CD4-positive, CD25-positive, alpha-beta regulatory T cell (primary cell): ENCODE data around the gene ZBTB4. TPM values are rescaled to one million over a fixed set of nuclear protein-coding genes. Genes with fewer than 3 reads are reported as not detected.
A peak's percentile ranks its signal among the peaks of the same experiment; 100 is the strongest.
"Not testable (repeated sequence)": the region's sequence is repeated elsewhere in the genome, so short reads cannot be mapped to it uniquely, and the experiment has no call there.

Experiments
- ATAC-seq, 2 donors: fragments of 150-1000 bp; cut with Tn5 transposase; one replicate each; pipeline ENCODE4 v1.10.0; 2021; ENCODE audit warnings: low read depth in 2 of 2, moderate number of reproducible peaks in 2 of 2, moderate library complexity in 1 of 2
- DNase-seq, 3 donors: peaks; one replicate each; pipeline versions ENCODE4 v3.0.0 to v3.0.0-alpha.2; 2012 to 2022; ENCODE audit warnings: mixed read lengths in 1 of 3
- H3K27ac ChIP-seq: one replicate; pipeline ENCODE4 v1.7.0; 2013; ENCODE audit warnings: mild to moderate bottlenecking, low read length; ENCODE audit not compliant: insufficient read depth, poor library complexity, severe bottlenecking
- H3K27me3 ChIP-seq: one replicate; pipeline ENCODE4 v1.7.0; 2013; ENCODE audit warnings: low read length; ENCODE audit not compliant: control insufficient read depth, insufficient read depth
- H3K36me3 ChIP-seq: one replicate; pipeline ENCODE4 v1.7.0; 2013; ENCODE audit warnings: mild to moderate bottlenecking, low read length, moderate library complexity; ENCODE audit not compliant: control insufficient read depth, insufficient read depth
- H3K4me1 ChIP-seq: 2 replicates; pipeline ENCODE4 v1.7.0; 2013; ENCODE audit warnings: mild to moderate bottlenecking, low read length; ENCODE audit not compliant: insufficient read depth, control insufficient read depth, poor library complexity, severe bottlenecking
- H3K4me3 ChIP-seq: one replicate; pipeline ENCODE4 v1.7.0; 2013; ENCODE audit warnings: low read depth, mild to moderate bottlenecking, low read length, moderate library complexity
- H3K9me3 ChIP-seq, 2 experiments: 1 replicate in 1 of 2; 2 replicates in 1 of 2; pipeline ENCODE4 v1.7.0; 2013; ENCODE audit warnings: low read length in 2 of 2, mild to moderate bottlenecking in 1 of 2, moderate library complexity in 1 of 2; ENCODE audit not compliant: control insufficient read depth in 2 of 2
- H3K27ac Mint-ChIP-seq, 3 donors: one replicate each; pipeline ENCODE4 v1.8.0; 2020 to 2022; ENCODE audit warnings: mild to moderate bottlenecking in 3 of 3, mixed read lengths in 3 of 3, moderate library complexity in 2 of 3
- H3K27me3 Mint-ChIP-seq: one replicate; pipeline ENCODE4 v1.8.0; 2022; ENCODE audit warnings: mild to moderate bottlenecking, mixed read lengths
- H3K36me3 Mint-ChIP-seq: one replicate; pipeline ENCODE4 v1.8.0; 2020; ENCODE audit warnings: mixed read lengths
- H3K4me1 Mint-ChIP-seq, 4 donors: one replicate each; pipeline ENCODE4 v1.8.0; 2020 to 2022; ENCODE audit warnings: mixed read lengths in 4 of 4, mild to moderate bottlenecking in 1 of 4
- H3K4me3 Mint-ChIP-seq, 4 donors: one replicate each; pipeline ENCODE4 v1.8.0; 2020 to 2022; ENCODE audit warnings: mild to moderate bottlenecking in 4 of 4, mixed read lengths in 4 of 4, moderate library complexity in 3 of 4
- H3K9me3 Mint-ChIP-seq, 7 donors: one replicate each; pipeline ENCODE4 v1.8.0; 2020 to 2022; ENCODE audit warnings: mixed read lengths in 7 of 7, mild to moderate bottlenecking in 3 of 7, moderate library complexity in 2 of 7
- polyA plus RNA-seq, 4 donors: library from polyadenylated mRNA; unstranded; fragments of 300-500 nt; fragmentation: Illumina TruSeq; gene quantifications; one replicate each; pipeline ENCODE4 v1.2.3, GENCODE V29; 2021
- total RNA-seq: library from RNA; stranded (reverse); gene quantifications from one replicate; pipeline ENCODE4 v1.2.3, GENCODE V29; 2022

ZBTB4 gene
- total and polyA plus RNA-seq, 5 donors from 2014 or later: 8.3 to 53.5 (median 11.5) TPM

- not testable (repeated sequence) for H3K27me3 ChIP-seq, H3K9me3 Mint-ChIP-seq, DNase-seq, H3K9me3 ChIP-seq, H3K36me3 ChIP-seq, ATAC-seq, H3K4me3 ChIP-seq, H3K36me3 Mint-ChIP-seq
- Mint-ChIP-seq H3K27ac (peak overlapping the region; percentile 100), H3K4me3 (peak overlapping the region; percentile 82 to 99 (median 98)), H3K27me3 (peaks cover 10% of the 10 kb centered on the region), H3K4me1 (peaks cover 23 to 75% (median 57%) of the 10 kb centered on the region in 4 donors)
- H3K4me1 ChIP-seq: peaks cover 62% of the 10 kb centered on the region
- H3K27ac ChIP-seq: peak overlapping the region; percentile 100
Measured at GRCh38 chr17:7481842-7482741, 2.7 kb upstream of the ZBTB4 start.

- peaks cover 58% of the 10 kb centered on the region for H3K4me1 ChIP-seq
- not testable (repeated sequence) for ATAC-seq, DNase-seq, H3K27me3 ChIP-seq, H3K9me3 ChIP-seq, H3K36me3 Mint-ChIP-seq, H3K36me3 ChIP-seq, H3K9me3 Mint-ChIP-seq
- H3K27ac ChIP-seq: peak within 1 kb of the TSS; percentile 100
- Mint-ChIP-seq H3K27me3 (peaks cover 10% of the 10 kb centered on the region), H3K4me3 (peak within 1 kb of the TSS; percentile 89 to 99 (median 96)), H3K27ac (peak within 1 kb of the TSS; percentile 97 to 100 (median 98)), H3K4me1 (peaks cover 18 to 75% (median 59%) of the 10 kb centered on the region in 4 donors)
- peak within 1 kb of the TSS; percentile 73 for H3K4me3 ChIP-seq
Measured at GRCh38 chr17:7481275-7481674, 1.8 kb upstream of the ZBTB4 start, which contains the start of gene SLC35G6. SLC35G6 (plus strand) TSS chr17:7481446; CDS start chr17:7481517, 71 bp downstream.

GRCh38 chr17:7480089-7480384, 606 bp upstream of the ZBTB4 start:
- Histone ChIP-seq H3K27ac (peak overlapping the region; percentile 98), H3K4me1 (peaks cover 46% of the 10 kb centered on the region), H3K9me3 (no peaks in the 10 kb centered on the region), H3K36me3 (no peaks in the 10 kb centered on the region), H3K4me3 (peak overlapping the region; percentile 73), H3K27me3 (no peaks in the 10 kb centered on the region)
- H3K27me3 Mint-ChIP-seq: peaks cover 10% of the 10 kb centered on the region
- DNase-seq (no peak), ATAC-seq (no peak)
- peak overlapping the region; percentile 89 to 98 (median 94) for H3K4me3 Mint-ChIP-seq
- H3K9me3 Mint-ChIP-seq: peaks cover 0 to 1% (median 0%) of the 10 kb centered on the region in 7 donors
- H3K27ac Mint-ChIP-seq: peak overlapping the region; percentile 97 to 98 (median 97)
- peaks cover 9 to 78% (median 58%) of the 10 kb centered on the region in 4 donors for H3K4me1 Mint-ChIP-seq
- peaks cover 5% of the 10 kb centered on the region for H3K36me3 Mint-ChIP-seq

DNA sequence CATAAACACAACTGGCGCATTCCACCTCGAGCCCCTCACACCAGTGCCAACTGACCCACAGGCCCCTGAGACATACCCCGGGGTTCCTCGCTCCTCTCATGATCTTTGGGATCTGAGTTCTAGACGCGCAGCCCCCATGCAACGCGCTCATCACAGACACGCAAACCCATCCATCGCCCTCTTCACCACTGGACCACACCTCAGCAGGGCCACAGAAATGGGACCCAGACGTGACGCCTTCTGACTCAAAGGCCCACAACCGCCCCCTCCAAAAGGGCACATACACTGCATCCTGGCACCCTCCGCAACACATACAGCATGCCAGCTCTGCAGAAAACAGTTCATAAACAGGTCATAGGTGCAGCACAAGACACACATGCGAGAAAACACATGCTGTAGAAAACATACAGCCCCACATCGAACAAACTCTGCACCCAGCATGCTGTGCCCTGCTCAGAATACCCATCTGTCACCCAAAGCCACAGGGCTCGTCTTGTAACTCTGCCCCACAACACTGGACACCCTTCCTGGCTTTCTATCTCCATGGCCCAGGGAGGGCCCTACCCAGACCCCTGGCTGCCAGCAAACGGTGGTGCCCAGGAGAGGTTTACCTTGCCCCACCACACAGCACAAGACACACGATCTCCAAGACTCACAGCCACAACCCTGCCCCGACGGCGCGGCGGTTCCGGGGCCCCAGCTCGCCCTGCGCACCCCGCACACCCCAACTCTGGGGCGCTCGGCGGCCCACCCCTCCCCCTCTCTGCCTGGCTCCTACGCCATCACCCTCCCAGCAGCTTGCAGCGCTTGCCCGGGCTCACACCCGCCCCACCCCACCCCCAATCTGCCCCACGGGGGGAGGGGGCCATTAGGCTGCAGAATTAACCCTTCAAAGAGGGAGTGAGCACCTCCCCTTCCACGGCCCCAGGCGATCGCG, 887 bp downstream of the ZBTB4 start:
- peaks cover 5% of the 10 kb centered on the region for H3K36me3 Mint-ChIP-seq
- no peaks in the 10 kb centered on the region for H3K9me3 Mint-ChIP-seq
- DNase-seq: peak; percentile 71 to 78 (median 76)
- H3K27ac Mint-ChIP-seq: peak overlapping the region; percentile 86 to 98 (median 97)
- Histone ChIP-seq H3K27me3 (no peaks in the 10 kb centered on the region), H3K4me1 (peaks cover 44% of the 10 kb centered on the region), H3K27ac (peak overlapping the region; percentile 98), H3K36me3 (no peaks in the 10 kb centered on the region), H3K9me3 (no peaks in the 10 kb centered on the region), H3K4me3 (peak overlapping the region; percentile 90)
- H3K4me3 Mint-ChIP-seq: peak overlapping the region; percentile 93 to 97 (median 96)
- H3K4me1 Mint-ChIP-seq: peaks cover 6 to 79% (median 52%) of the 10 kb centered on the region in 4 donors
- H3K27me3 Mint-ChIP-seq: peaks cover 2% of the 10 kb centered on the region
- peak; percentile 33 to 34 for ATAC-seq

GRCh38 chr17:7477392-7478275, 1.8 kb downstream of the ZBTB4 start:
- ATAC-seq (no peak), DNase-seq (no peak)
- Histone ChIP-seq H3K4me1 (peaks cover 37% of the 10 kb centered on the region), H3K9me3 (no peaks in the 10 kb centered on the region), H3K36me3 (no peaks in the 10 kb centered on the region), H3K27me3 (no peaks in the 10 kb centered on the region), H3K27ac (peak overlapping the region; percentile 98), H3K4me3 (peak overlapping the region; percentile 90)
- peaks cover 5% of the 10 kb centered on the region for H3K36me3 Mint-ChIP-seq
- H3K4me1 Mint-ChIP-seq: peaks cover 6 to 73% (median 45%) of the 10 kb centered on the region in 4 donors
- H3K4me3 Mint-ChIP-seq: peak overlapping the region; percentile 93 to 97 (median 96)
- peak overlapping the region; percentile 32 to 97 (median 86) for H3K27ac Mint-ChIP-seq
- H3K27me3 Mint-ChIP-seq: no peaks in the 10 kb centered on the region
- H3K9me3 Mint-ChIP-seq: no peaks in the 10 kb centered on the region

- Histone ChIP-seq H3K27me3 (no peaks in the 10 kb centered on the region), H3K36me3 (no peaks in the 10 kb centered on the region), H3K4me3 (no peak overlapping the region), H3K4me1 (peaks cover 35% of the 10 kb centered on the region), H3K9me3 (no peaks in the 10 kb centered on the region), H3K27ac (peak overlapping the region; percentile 98)
- Mint-ChIP-seq H3K4me1 (peaks cover 6 to 73% (median 41%) of the 10 kb centered on the region in 4 donors), H3K27ac (peak overlapping the region; percentile 32 to 97 (median 86)), H3K4me3 (peak overlapping the region; percentile 17 to 97 (median 94)), H3K9me3 (no peaks in the 10 kb centered on the region), H3K27me3 (peaks cover under 1% of the 10 kb centered on the region), H3K36me3 (peaks cover 5% of the 10 kb centered on the region)
- ATAC-seq: no peak
- no peak for DNase-seq
Measured at GRCh38 chr17:7476951-7477350, 2.5 kb downstream of the ZBTB4 start.

- H3K4me1 Mint-ChIP-seq: peaks cover 6 to 73% (median 42%) of the 10 kb centered on the region in 4 donors
- DNase-seq: no peak
- no peaks in the 10 kb centered on the region for H3K36me3 ChIP-seq
- no peak overlapping the region for H3K27ac ChIP-seq
- H3K4me3 Mint-ChIP-seq: peak overlapping the region; percentile 17 to 97 (median 94)
- H3K9me3 ChIP-seq: no peaks in the 10 kb centered on the region
- peak overlapping the region in 2 of 3 donors; percentile 57 to 60 for H3K27ac Mint-ChIP-seq
- H3K27me3 Mint-ChIP-seq: peaks cover 4% of the 10 kb centered on the region
- no peak overlapping the region for H3K4me3 ChIP-seq
- H3K4me1 ChIP-seq: peaks cover 32% of the 10 kb centered on the region
- no peaks in the 10 kb centered on the region for H3K27me3 ChIP-seq
- peaks cover 5% of the 10 kb centered on the region for H3K36me3 Mint-ChIP-seq
- no peak for ATAC-seq
- H3K9me3 Mint-ChIP-seq: no peaks in the 10 kb centered on the region
Measured at GRCh38 chr17:7476494-7476893, 2.9 kb downstream of the ZBTB4 start.
